ENCODE data around the gene SEMA4F.

SEMA4F gene

DNA sequence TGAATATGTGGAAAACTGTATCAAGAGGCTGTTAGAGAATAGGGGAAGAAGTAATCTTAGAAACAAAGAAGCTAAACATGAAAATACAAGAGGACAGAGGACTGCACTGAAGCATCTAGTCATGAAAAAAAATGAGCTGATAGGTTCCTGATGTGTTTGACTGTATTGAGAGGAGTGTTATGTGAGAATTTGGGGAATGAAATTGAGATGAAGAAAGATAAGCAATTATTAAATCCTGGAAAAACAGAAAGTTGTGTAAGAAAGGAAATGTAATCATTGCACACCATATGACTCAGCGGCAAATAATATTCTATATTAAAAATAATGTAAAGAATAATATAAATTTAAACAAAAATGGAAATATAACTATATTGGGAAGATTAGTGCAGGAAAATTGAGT, 71.2 kb downstream of the SEMA4F start:
- Histone ChIP-seq H3K27ac (ENCODE audit: low read length) (no peak overlapping the region), H3K9me3 (ENCODE audit: control insufficient read depth in 2 of 2, low read length in 2 of 2) (no peaks in the 10 kb centered on the region), H3K4me1 (ENCODE audit: control insufficient read depth, insufficient read depth, low read length) (no peaks in the 10 kb centered on the region), H3K4me3 (ENCODE audit: low read length in 2 of 2) (no peak overlapping the region), H3K36me3 (ENCODE audit: control insufficient read depth in 2 of 2, insufficient read depth in 2 of 2, low read length in 2 of 2) (no peaks in the 10 kb centered on the region), H3K27me3 (ENCODE audit: control insufficient read depth in 1 of 2, insufficient read depth in 2 of 2, low read length in 2 of 2) (no peaks in the 10 kb centered on the region), H3K9ac (ENCODE audit: low read length in 2 of 2) (no peak overlapping the region)

DNA sequence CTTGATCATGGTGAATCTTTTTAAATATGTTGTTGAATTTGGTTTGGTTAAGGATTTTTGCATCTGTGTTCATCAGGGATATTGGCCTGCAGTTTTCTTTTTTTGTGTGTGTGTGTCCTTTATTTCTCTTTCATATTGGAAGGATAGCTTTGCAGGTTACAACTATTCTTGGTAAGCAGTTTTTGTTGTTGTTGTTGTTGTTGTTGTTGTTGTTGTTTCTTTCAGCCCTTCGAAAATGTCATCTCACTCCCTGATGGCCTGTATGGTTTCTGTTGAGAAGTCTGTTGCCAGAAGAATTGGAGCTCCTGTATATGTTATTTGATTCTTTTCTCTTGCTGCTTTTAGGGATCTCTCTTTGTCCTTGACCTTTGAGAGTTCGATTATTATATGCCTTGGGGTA, 74.8 kb downstream of the SEMA4F start:
- Histone ChIP-seq H3K4me3 (ENCODE audit: low read length in 2 of 2) (no peak overlapping the region), H3K27me3 (ENCODE audit: control insufficient read depth in 1 of 2, insufficient read depth in 2 of 2, low read length in 2 of 2) (no peaks in the 10 kb centered on the region), H3K27ac (ENCODE audit: low read length) (no peak overlapping the region), H3K9me3 (ENCODE audit: control insufficient read depth in 2 of 2, low read length in 2 of 2) (no peaks in the 10 kb centered on the region), H3K9ac (ENCODE audit: low read length in 2 of 2) (no peak overlapping the region), H3K4me1 (ENCODE audit: control insufficient read depth, insufficient read depth, low read length) (no peaks in the 10 kb centered on the region), H3K36me3 (ENCODE audit: control insufficient read depth in 2 of 2, insufficient read depth in 2 of 2, low read length in 2 of 2) (no peaks in the 10 kb centered on the region)

DNA sequence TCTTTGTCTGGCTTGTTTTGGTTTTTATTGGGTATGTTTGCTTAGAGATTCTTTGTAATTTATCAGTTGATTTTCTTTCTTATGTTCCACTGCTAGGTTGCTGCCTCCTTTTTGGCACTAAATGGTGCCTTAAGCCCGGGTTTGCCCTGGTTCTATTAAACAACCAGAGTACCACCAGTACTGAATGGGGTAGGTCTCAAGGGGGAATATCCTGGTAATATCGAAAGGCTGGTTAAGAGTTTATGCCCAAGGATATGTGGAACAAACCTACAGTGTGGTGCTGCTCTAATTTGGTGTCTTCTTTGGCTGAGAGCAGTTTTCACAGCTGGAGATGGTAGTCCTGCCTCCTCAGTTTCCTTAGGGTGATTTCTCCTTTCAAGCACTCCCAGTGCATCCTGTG, 76.5 kb downstream of the SEMA4F start:
- H3K9me3 ChIP-seq (ENCODE audit: control insufficient read depth in 2 of 2, low read length in 2 of 2) = no peaks in the 10 kb centered on the region
- H3K4me1 ChIP-seq (ENCODE audit: control insufficient read depth, insufficient read depth, low read length) = no peaks in the 10 kb centered on the region
- H3K9ac ChIP-seq (ENCODE audit: low read length in 2 of 2) = no peak overlapping the region
- no peak overlapping the region for H3K27ac ChIP-seq (ENCODE audit: low read length)
- H3K36me3 ChIP-seq (ENCODE audit: control insufficient read depth in 2 of 2, insufficient read depth in 2 of 2, low read length in 2 of 2) = no peaks in the 10 kb centered on the region
- H3K27me3 ChIP-seq (ENCODE audit: control insufficient read depth in 1 of 2, insufficient read depth in 2 of 2, low read length in 2 of 2) = no peaks in the 10 kb centered on the region
- no peak overlapping the region for H3K4me3 ChIP-seq (ENCODE audit: low read length in 2 of 2)
